IPS-15b (cell line): ENCODE results near the gene BAG3.

Experiments
- H3K27me3 ChIP-seq: one replicate; pipeline ENCODE4 v1.6.1; 2013; ENCODE audit warnings: low read length; ENCODE audit not compliant: control insufficient read depth, insufficient read depth
- H3K36me3 ChIP-seq: one replicate; pipeline ENCODE4 v1.6.1; 2013; ENCODE audit warnings: low read length; ENCODE audit not compliant: control insufficient read depth, insufficient read depth
- H3K4me1 ChIP-seq: one replicate; pipeline ENCODE4 v1.6.1; 2013; ENCODE audit warnings: mild to moderate bottlenecking, low read length; ENCODE audit not compliant: control insufficient read depth, insufficient read depth
- H3K4me3 ChIP-seq: one replicate; pipeline ENCODE4 v1.5.1; 2013; ENCODE audit warnings: low read depth, low read length
- H3K9ac ChIP-seq: one replicate; pipeline ENCODE4 v1.6.1; 2013; ENCODE audit warnings: low read depth, mild to moderate bottlenecking, low read length
- H3K9me3 ChIP-seq: one replicate; pipeline ENCODE4 v1.6.1; 2013; ENCODE audit warnings: mild to moderate bottlenecking, low read length; ENCODE audit not compliant: control insufficient read depth, insufficient read depth

BAG3 gene

DNA sequence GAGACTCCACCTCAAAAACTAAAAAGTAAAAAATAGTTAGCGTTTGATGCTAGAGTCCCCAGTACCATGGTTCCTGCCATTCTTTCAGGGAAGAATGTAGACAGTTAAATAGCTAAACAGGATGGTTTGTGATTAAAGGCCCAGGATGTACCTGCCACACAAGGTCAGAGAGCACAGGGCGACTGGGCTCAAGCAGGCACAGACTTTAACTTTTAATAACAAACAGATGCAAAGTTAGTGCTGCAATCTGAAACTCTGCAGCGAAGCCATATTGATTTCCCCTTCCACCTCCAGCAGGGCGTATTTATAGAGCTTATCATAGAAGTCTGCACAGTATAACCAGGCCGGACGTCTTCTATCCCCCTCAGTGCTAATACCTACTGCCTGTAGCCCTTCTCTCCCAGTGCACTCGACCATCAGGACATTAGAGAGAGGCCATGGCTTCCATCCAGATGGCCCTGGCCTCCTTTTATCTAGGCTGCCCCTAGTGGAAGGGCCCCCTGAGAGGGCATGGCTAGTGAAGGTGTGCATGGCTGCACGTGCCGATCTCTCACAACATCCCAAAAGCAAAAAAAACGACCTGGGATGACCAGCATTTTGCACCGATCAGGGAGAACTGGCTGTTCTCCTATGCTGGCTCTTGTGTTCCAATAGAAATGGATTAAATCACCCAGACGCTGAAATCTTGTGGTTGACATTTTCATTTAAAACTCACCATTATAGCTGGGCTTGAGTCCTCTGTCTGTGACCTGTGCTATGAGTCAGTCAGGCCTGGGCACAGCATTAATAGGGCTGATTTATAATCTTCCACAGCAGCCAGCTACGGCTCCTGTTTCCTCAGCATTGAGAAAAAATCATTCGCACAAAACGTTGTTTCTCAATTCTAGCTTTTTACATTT is 7.6 kb upstream of the BAG3 start:
- H3K9ac ChIP-seq: no peak overlapping the region
- no peaks in the 10 kb centered on the region for H3K27me3 ChIP-seq
- H3K9me3 ChIP-seq: no peaks in the 10 kb centered on the region
- H3K4me1 ChIP-seq: no peaks in the 10 kb centered on the region
- no peaks in the 10 kb centered on the region for H3K36me3 ChIP-seq
- no peak overlapping the region for H3K4me3 ChIP-seq

DNA sequence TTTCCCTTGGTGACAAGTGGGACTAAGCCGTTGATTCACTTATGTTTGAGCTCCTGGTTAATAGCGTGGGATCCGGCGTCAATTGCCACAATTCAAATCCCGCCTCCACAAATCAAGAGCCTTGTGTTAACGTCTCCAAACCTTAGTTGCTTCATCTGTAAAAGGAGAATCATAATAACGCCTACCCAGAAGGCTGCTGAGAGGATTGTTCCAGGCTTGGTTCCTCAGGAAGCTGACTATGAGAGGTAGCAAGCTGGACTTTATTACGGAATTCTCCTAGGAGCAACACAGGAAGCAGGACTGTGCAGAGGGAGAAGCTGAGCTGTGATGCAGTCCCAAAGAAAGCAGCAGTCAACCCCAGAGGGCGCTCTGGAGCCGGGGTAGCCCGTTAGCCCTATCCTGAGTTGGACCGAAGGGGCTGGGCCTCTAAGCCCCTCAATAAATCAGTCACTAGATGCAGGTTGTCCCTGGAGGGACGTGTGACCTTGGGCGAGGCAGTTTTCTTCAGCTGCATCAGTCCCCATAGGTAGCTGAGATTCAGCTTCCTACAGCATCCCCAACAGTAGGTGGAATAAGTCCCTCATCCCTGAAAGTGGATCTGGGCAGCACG is 6.9 kb upstream of the BAG3 start:
- H3K36me3 ChIP-seq: no peaks in the 10 kb centered on the region
- H3K4me1 ChIP-seq: no peaks in the 10 kb centered on the region
- no peaks in the 10 kb centered on the region for H3K27me3 ChIP-seq
- H3K9me3 ChIP-seq: no peaks in the 10 kb centered on the region
- no peak overlapping the region for H3K4me3 ChIP-seq
- H3K9ac ChIP-seq: no peak overlapping the region

DNA sequence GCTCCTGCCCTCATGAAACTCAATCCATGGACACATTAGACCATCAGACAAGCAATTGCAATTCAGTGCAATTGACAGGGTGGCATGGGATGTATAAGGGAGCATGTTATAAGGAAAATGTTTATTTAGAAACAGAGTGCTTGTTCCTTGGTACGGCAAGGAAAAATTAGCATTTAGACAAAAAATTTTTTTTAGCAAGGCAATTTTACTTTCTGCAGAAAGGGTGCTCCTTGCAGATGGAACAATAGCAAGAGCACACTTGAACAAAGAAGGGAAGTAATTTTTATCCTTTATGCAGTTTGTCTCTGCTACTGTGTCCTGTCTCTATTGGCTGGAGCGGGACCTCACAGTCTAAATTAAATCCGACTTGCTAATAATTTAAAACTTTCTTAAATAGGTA is 6.2 kb upstream of the BAG3 start:
- Histone ChIP-seq H3K4me3 (no peak overlapping the region), H3K4me1 (no peaks in the 10 kb centered on the region)

DNA sequence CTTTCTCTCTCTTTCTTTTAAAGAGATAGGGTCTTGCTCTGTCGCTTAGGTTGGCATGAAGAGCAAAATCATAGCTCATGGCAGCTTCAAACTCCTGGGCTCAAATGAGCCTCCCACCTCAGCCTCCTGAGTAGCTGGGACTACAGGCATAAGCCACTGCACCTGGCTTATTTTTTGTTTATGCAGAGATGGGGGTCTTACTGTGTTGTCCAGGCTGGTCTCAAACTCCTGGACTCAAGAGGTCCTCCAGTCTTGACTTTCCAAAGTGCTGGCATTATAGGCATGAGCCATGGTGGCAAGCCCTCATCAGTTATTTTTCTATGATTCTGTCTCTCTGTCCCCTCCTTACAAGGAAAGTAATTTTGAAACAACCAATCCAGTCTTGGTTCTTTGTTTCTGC is 1.1 kb upstream of the BAG3 start:
- Histone ChIP-seq H3K4me1 (peaks cover 3% of the 10 kb centered on the region), H3K9me3 (no peaks in the 10 kb centered on the region), H3K9ac (no peak overlapping the region), H3K36me3 (no peaks in the 10 kb centered on the region), H3K4me3 (no peak overlapping the region), H3K27me3 (no peaks in the 10 kb centered on the region)

More for the DNA sequence above, 6.2 kb upstream of the BAG3 start:
- no peaks in the 10 kb centered on the region for H3K36me3 ChIP-seq
- H3K9me3 ChIP-seq: no peaks in the 10 kb centered on the region
- no peaks in the 10 kb centered on the region for H3K27me3 ChIP-seq
- no peak overlapping the region for H3K9ac ChIP-seq

DNA sequence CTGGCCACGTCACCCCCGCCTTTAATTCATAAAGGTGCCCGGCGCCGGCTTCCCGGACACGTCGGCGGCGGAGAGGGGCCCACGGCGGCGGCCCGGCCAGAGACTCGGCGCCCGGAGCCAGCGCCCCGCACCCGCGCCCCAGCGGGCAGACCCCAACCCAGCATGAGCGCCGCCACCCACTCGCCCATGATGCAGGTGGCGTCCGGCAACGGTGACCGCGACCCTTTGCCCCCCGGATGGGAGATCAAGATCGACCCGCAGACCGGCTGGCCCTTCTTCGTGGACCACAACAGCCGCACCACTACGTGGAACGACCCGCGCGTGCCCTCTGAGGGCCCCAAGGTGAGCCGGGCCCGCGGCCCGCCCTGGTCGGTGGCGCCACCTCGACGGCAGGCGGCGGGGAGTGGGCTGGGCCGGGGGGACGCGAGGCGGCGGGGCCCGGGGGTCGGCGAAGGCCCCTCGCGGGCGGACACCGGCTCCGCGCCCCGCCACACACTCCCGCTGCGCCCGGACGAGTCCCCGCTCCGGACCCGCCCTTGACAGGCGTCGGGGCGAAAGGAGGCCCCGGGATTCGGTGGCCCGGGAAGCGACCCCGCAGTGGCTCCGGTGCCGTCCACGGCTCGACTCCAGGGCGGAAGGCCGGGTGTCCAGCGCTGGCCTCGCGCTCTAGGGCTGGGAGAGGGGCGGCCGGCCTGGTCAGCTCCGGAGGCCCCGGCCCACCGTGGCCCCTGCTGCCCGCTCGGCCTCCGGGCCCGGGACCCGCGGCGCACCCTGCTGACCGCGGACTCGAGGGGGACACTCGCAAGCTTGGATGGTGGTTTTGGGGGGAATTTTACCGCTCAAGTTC is 557 bp downstream of the BAG3 start:
- Histone ChIP-seq H3K9me3 (no peaks in the 10 kb centered on the region), H3K4me3 (peak overlapping the region; percentile 76), H3K4me1 (peaks cover 3% of the 10 kb centered on the region), H3K27me3 (no peaks in the 10 kb centered on the region), H3K36me3 (no peaks in the 10 kb centered on the region), H3K9ac (peak overlapping the region; percentile 73)

DNA sequence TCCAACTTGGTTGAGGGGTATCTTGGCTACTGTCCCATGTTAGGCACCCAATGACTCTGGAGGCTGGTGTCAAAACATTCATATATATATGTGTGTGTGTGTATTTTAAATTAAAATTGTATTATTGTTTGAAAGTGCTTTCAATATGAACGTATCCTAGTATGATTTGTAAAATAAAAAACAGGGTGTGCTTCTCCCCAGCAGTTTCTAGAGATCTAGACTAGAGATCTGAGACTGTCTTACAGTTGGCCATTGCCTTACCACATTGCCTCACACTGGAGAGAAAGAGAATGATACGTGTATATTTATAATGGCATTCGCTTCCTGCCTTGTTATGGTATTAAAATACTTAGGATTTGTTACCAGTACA is 1.2 kb downstream of the BAG3 start:
- H3K9ac ChIP-seq: peak overlapping the region; percentile 73

DNA sequence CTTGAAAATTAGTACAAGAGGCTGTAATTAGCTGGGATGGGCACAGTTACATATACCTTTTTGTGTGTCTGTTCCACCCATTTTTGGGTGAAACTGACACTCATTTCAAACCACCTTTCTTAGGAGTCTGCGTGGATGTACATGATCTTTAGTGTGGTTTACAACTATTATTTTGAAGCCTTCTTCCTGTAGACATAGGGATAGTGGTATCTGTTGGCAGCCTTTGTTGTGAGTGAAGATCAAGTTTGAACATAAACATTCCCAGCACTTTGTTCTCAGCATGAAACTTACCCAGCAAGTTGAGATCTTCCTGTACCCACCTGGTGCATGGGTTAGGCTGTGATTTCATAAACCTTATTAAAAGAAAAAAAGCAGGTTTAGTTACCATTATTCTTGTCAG is 2.0 kb downstream of the BAG3 start:
- H3K36me3 ChIP-seq: no peaks in the 10 kb centered on the region
- H3K9ac ChIP-seq: no peak overlapping the region
- peaks cover 3% of the 10 kb centered on the region for H3K4me1 ChIP-seq
- no peaks in the 10 kb centered on the region for H3K9me3 ChIP-seq
- peak overlapping the region; percentile 20 for H3K4me3 ChIP-seq
- no peaks in the 10 kb centered on the region for H3K27me3 ChIP-seq

More for the DNA sequence above, 1.2 kb downstream of the BAG3 start:
- Histone ChIP-seq H3K9me3 (no peaks in the 10 kb centered on the region), H3K4me1 (peaks cover 3% of the 10 kb centered on the region), H3K4me3 (peak overlapping the region; percentile 76), H3K27me3 (no peaks in the 10 kb centered on the region), H3K36me3 (no peaks in the 10 kb centered on the region)

DNA sequence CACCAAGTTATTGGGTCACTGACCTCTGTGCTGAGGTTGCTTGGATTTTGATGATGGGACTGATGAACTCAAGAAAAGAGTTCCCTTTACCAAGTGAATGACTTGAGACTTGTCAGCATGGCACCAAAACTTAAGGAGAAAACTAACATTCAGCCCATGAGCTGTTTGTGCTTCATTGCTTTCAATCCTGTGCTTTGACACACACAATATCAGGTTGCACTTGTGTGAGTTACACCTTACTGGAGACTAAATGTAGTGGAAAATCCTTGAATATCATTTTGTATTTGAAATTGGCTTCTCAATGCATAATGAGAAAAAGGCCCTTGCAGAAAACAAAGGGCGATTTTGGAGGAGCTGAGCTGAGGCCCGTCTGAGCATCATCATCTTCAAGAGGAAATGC is 2.7 kb downstream of the BAG3 start:
- Histone ChIP-seq H3K27me3 (no peaks in the 10 kb centered on the region), H3K9me3 (no peaks in the 10 kb centered on the region), H3K36me3 (no peaks in the 10 kb centered on the region), H3K9ac (no peak overlapping the region), H3K4me1 (peaks cover 3% of the 10 kb centered on the region), H3K4me3 (no peak overlapping the region)

DNA sequence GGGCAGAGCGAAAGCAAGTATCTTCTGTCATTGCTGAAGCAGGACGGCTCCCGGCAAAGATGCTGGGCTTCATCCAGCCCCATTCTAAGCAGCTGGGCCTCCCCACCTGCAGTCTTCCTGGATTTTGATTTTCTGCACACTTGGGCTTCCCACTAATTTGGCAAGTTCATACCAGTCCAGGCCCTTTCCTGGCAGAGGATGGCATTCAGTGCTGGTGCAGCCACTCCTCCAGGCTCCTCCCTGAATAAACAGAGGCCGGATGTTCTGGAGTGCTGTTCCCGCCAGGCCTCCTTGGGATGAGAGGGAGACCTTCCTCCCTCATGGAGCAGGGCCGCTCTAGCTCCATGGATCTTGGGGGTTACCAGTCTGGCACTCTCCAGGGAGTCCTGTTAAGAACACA is 3.4 kb downstream of the BAG3 start:
- Histone ChIP-seq H3K4me1 (peaks cover 3% of the 10 kb centered on the region), H3K9ac (no peak overlapping the region), H3K4me3 (no peak overlapping the region)

DNA sequence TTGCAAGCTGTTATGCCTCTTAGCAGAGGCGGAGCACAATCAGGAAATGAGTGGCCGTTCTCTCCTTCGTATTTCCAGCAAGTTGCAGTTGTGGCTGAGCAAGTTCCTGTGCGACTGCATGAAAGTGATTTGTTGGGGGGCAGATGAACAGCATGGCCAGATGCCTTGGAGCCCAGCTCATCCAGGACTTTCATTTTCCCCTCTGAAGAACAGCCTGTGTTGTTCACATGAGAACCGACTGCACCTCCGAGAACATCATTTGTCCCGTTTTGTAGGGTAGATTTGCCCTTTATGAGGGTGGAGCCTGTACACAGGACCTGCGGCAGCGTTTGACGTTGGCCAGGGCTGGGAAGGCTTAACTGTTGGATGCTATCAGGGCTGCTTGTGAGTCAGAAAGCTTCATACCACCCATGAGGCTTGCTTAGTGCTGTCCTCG is 4.4 kb downstream of the BAG3 start:
- peaks cover 3% of the 10 kb centered on the region for H3K4me1 ChIP-seq
- H3K36me3 ChIP-seq: peaks cover 5% of the 10 kb centered on the region
- no peaks in the 10 kb centered on the region for H3K9me3 ChIP-seq
- H3K27me3 ChIP-seq: no peaks in the 10 kb centered on the region
- no peak overlapping the region for H3K4me3 ChIP-seq
- H3K9ac ChIP-seq: no peak overlapping the region

More for the DNA sequence above, 3.4 kb downstream of the BAG3 start:
- no peaks in the 10 kb centered on the region for H3K27me3 ChIP-seq
- no peaks in the 10 kb centered on the region for H3K9me3 ChIP-seq
- peaks cover 3% of the 10 kb centered on the region for H3K36me3 ChIP-seq

DNA sequence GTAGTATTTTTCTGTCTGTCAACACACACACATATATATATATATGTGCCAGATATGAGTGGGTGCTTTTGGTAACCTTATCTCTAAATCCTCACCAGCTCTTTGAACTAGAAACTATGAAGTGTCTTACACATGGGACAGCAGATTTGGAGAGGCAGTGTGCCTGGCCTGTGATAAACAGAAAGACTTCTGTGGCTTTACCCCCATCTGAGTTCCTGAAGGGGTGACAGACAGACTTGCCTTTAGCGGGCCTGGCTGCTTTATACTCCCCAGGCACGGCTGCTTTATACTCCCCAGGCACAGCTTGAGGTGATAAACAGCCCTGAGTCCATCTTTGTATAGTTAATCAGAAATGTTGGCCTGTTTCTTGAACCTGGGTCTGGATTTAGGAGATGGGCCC is 5.6 kb downstream of the BAG3 start:
- Histone ChIP-seq H3K4me1 (peaks cover 3% of the 10 kb centered on the region), H3K36me3 (peaks cover 5% of the 10 kb centered on the region), H3K9me3 (no peaks in the 10 kb centered on the region), H3K27me3 (no peaks in the 10 kb centered on the region), H3K4me3 (no peak overlapping the region), H3K9ac (no peak overlapping the region)
